HG02938 (cell line): Measurements from ENCODE around the gene YWHAB.
"Not testable (repeated sequence)": the region's sequence is repeated elsewhere in the genome, so short reads cannot be mapped to it uniquely, and the experiment has no call there.

Experiments used
- ATAC-seq: cut with Tn5 transposase; IDR thresholded peaks from one replicate; pipeline ENCODE4 v1.9.1; 2021; ENCODE audit warnings: mild to moderate bottlenecking, moderate library complexity; ENCODE audit not compliant: unreplicated experiment

YWHAB gene

GRCh38 chr20:44866703-44867335 lies 18.7 kb upstream of the YWHAB start:
- ATAC-seq = no peak

GRCh38 chr20:44869471-44869870 lies 16.0 kb upstream of the YWHAB start:
- no peak for ATAC-seq

GRCh38 chr20:44882360-44882759 lies 3.1 kb upstream of the YWHAB start:
- not testable (repeated sequence) for ATAC-seq

- ATAC-seq = no peak
Measured at GRCh38 chr20:44883214-44883902, 2.1 kb upstream of the YWHAB start.

GRCh38 chr20:44884907-44885391 lies 556 bp upstream of the YWHAB start:
- no peak for ATAC-seq

- no peak for ATAC-seq
Measured at GRCh38 chr20:44886266-44886651, 754 bp downstream of the YWHAB start.

- ATAC-seq = no peak
Measured at GRCh38 chr20:44886828-44887227, 1.3 kb downstream of the YWHAB start.

- no peak for ATAC-seq
Measured at GRCh38 chr20:44887466-44887865, 2.0 kb downstream of the YWHAB start.

- no peak for ATAC-seq
Measured at GRCh38 chr20:44888226-44889103, 3.0 kb downstream of the YWHAB start.

- ATAC-seq = no peak
Measured at GRCh38 chr20:44891826-44892225, 6.3 kb downstream of the YWHAB start.

- ATAC-seq = no peak
Measured at GRCh38 chr20:44894959-44895358, 9.5 kb downstream of the YWHAB start.

GRCh38 chr20:44896583-44896982 lies 11.1 kb downstream of the YWHAB start:
- no peak for ATAC-seq

GRCh38 chr20:44897133-44897532 lies 11.6 kb downstream of the YWHAB start:
- ATAC-seq = no peak

- no peak for ATAC-seq
Measured at GRCh38 chr20:44900231-44900854, 14.8 kb downstream of the YWHAB start.

- no peak for ATAC-seq
Measured at GRCh38 chr20:44901974-44902373, 16.5 kb downstream of the YWHAB start.

- no peak for ATAC-seq
Measured at GRCh38 chr20:44904377-44904776, 18.9 kb downstream of the YWHAB start.

- no peak for ATAC-seq
Measured at GRCh38 chr20:44908987-44909871, 23.7 kb downstream of the YWHAB start.

- ATAC-seq = peak; percentile 43
Measured at GRCh38 chr20:44909872-44910689, 24.6 kb downstream of the YWHAB start, which contains the start of gene PABPC1L. Gene PABPC1L (plus strand): TSS chr20:44910060. CDS start chr20:44910144, 84 bp downstream.

- no peak for ATAC-seq
Measured at GRCh38 chr20:44910690-44911262, 25.3 kb downstream of the YWHAB start.
